Measurements from ENCODE around the gene ABCD1.
A peak's percentile ranks its signal among the peaks of the same experiment; 100 is the strongest.
"Not testable (repeated sequence)": the region's sequence is repeated elsewhere in the genome, so short reads cannot be mapped to it uniquely, and the experiment has no call there.

Gene ABCD1

GRCh38 chrX:153694256-153694655 is 30.4 kb upstream of the ABCD1 start:
- not testable (repeated sequence) for DNase-seq (ENCODE audit: low spot score)

- no peak for DNase-seq (ENCODE audit: low spot score)
Measured at GRCh38 chrX:153694687-153695270, 29.9 kb upstream of the ABCD1 start.

- DNase-seq (ENCODE audit: low spot score) = no peak
Measured at GRCh38 chrX:153696100-153696499, 28.6 kb upstream of the ABCD1 start.

- DNase-seq (ENCODE audit: low spot score) = not testable (repeated sequence)
Measured at GRCh38 chrX:153696538-153696937, 28.1 kb upstream of the ABCD1 start.

- DNase-seq (ENCODE audit: low spot score) = not testable (repeated sequence)
Measured at GRCh38 chrX:153696986-153697722, 27.5 kb upstream of the ABCD1 start.

- DNase-seq (ENCODE audit: low spot score) = no peak
Measured at GRCh38 chrX:153697924-153698865, 26.5 kb upstream of the ABCD1 start.

GRCh38 chrX:153699210-153699783 is 25.4 kb upstream of the ABCD1 start:
- not testable (repeated sequence) for DNase-seq (ENCODE audit: low spot score)

- DNase-seq (ENCODE audit: low spot score) = not testable (repeated sequence)
Measured at GRCh38 chrX:153699784-153700371, 24.8 kb upstream of the ABCD1 start.

GRCh38 chrX:153700376-153700945 is 24.2 kb upstream of the ABCD1 start:
- no peak for DNase-seq (ENCODE audit: low spot score)

GRCh38 chrX:153700967-153701366 is 23.7 kb upstream of the ABCD1 start:
- DNase-seq (ENCODE audit: low spot score) = no peak

- DNase-seq (ENCODE audit: low spot score) = no peak
Measured at GRCh38 chrX:153701706-153702105, 22.9 kb upstream of the ABCD1 start.

GRCh38 chrX:153702336-153703035 is 22.2 kb upstream of the ABCD1 start:
- DNase-seq (ENCODE audit: low spot score) = no peak

- DNase-seq (ENCODE audit: low spot score) = peak; percentile 85
Measured at GRCh38 chrX:153703036-153703370, 21.7 kb upstream of the ABCD1 start.

GRCh38 chrX:153704021-153704526 is 20.6 kb upstream of the ABCD1 start:
- DNase-seq (ENCODE audit: low spot score) = no peak

GRCh38 chrX:153704631-153705402 is 19.8 kb upstream of the ABCD1 start:
- peak; percentile 61 for DNase-seq (ENCODE audit: low spot score)

GRCh38 chrX:153705403-153706060 is 19.1 kb upstream of the ABCD1 start:
- DNase-seq (ENCODE audit: low spot score) = peak; percentile 49

- no peak for DNase-seq (ENCODE audit: low spot score)
Measured at GRCh38 chrX:153706799-153707198, 17.9 kb upstream of the ABCD1 start.

- no peak for DNase-seq (ENCODE audit: low spot score)
Measured at GRCh38 chrX:153707406-153707805, 17.2 kb upstream of the ABCD1 start.

GRCh38 chrX:153708415-153708814 is 16.2 kb upstream of the ABCD1 start:
- DNase-seq (ENCODE audit: low spot score) = peak; percentile 94
